Activated CD4-positive, alpha-beta T cell treated with anti-CD3 and anti-CD28 coated beads for 36 hours (primary cell): Measurements from ENCODE around the gene ZNF528. TPM values are rescaled to one million over a fixed set of nuclear protein-coding genes. Genes with fewer than 3 reads are reported as not detected.
A peak's percentile ranks its signal among the peaks of the same experiment; 100 is the strongest.

Experiments
- ATAC-seq: fragments of 200-7000 bp; cut with Tn5 transposase; one replicate; pipeline ENCODE4 v1.10.0; 2021; ENCODE audit warnings: mild to moderate bottlenecking, moderate library complexity
- CTCF ChIA-PET: fragments of 350-600 bp; sonication (Branson Sonifier 250); formaldehyde crosslinking; loops from one replicate; lab custom pipeline; 2021; ENCODE audit warnings: antibody characterized with exemption; lab: Charles Lee
- POLR2A ChIA-PET: fragments of 350-600 bp; sonication (Branson Sonifier 250); formaldehyde crosslinking; loops from one replicate; lab custom pipeline; 2021; ENCODE audit warnings: antibody characterized with exemption, inconsistent platforms; lab: Charles Lee
- DNase-seq: peaks from one replicate; pipeline ENCODE4 v3.0.0-alpha.2; 2020
- H3K27ac Mint-ChIP-seq: one replicate; pipeline ENCODE4 v1.8.0; 2021; ENCODE audit warnings: mixed read lengths
- H3K27me3 Mint-ChIP-seq: one replicate; pipeline ENCODE4 v1.8.0; 2021; ENCODE audit warnings: mixed read lengths
- H3K36me3 Mint-ChIP-seq: one replicate; pipeline ENCODE4 v1.8.0; 2021; ENCODE audit warnings: low read depth, mixed read lengths
- H3K4me1 Mint-ChIP-seq: one replicate; pipeline ENCODE4 v1.8.0; 2021; ENCODE audit warnings: mixed read lengths
- H3K4me3 Mint-ChIP-seq: one replicate; pipeline ENCODE4 v1.8.0; 2021; ENCODE audit warnings: mild to moderate bottlenecking, moderate library complexity, mixed read lengths
- H3K9me3 Mint-ChIP-seq: one replicate; pipeline ENCODE4 v1.8.0; 2021; ENCODE audit warnings: low read depth, mixed read lengths
- intact Hi-C, 2 experiments: fragments of 100-400 bp; cut with DNase I in 1 of 2; cut with micrococcal nuclease in 1 of 2; formaldehyde crosslinking; loops; one replicate each; pipeline versions ENCODE4 v1.14.2 to v1.15.1; 2022 to 2024; cut with DNase I, micrococcal nuclease
- total RNA-seq, 2 experiments: library from RNA; stranded (reverse); gene quantifications; one replicate each; pipeline ENCODE4 v1.2.3, GENCODE V29; 2021

The ZNF528 gene
- 1 to 10 TPM; 8.2 to 8.6 TPM for total RNA-seq

DNA sequence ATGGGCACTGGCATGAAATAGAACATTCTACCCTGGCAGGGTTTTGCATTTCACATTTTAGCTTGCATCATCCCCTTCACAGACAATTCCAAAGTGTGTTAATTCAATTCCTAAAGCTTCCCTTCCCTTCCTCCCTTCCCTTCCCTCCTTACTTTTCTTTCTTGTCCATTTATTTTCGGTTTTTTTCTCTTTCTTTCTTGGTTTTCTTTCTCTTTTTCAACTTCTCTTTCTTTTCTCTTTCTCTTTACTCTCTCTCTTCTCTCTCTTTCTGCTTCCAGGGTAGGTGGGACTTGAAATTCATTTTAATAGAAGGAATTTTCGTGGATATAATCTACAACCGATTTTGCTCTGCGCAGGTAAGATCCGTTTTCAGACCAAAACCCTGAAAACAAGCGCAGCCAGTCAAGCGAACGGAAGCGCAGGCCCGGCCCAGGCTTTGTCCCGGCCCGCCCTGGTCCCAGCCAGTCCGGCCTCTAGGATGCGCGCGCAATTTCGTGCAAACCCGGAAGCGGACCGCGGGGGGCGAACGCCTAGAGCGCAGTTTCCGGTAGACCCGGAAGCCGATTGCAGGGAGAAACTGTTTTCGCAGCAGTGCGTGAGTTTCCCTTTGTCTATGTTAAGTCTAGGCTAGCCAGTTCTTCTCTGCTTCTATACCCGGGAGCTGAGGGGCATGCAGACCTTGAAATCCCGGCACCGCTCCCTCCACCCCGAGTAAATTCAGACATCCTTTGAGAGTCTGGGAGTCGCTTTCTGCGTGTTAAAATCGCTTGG, at the start of gene ZNF528:
TSS of gene ZNF528 (plus strand) at position 540 of the 771 bp plus-strand sequence. CDS start 4,165 bp downstream, outside the sequence.
- Mint-ChIP-seq H3K4me3 (peak within 1 kb of the TSS; percentile 79), H3K36me3 (peaks cover 70% of the 10 kb centered on the region), H3K4me1 (peaks cover 14% of the 10 kb centered on the region), H3K27me3 (no peaks in the 10 kb centered on the region), H3K9me3 (peaks cover 43% of the 10 kb centered on the region), H3K27ac (peak within 1 kb of the TSS; percentile 94)
- peak; percentile 98 for DNase-seq
- ChIA-PET CTCF (interaction anchor here (1.4 kb wide), 1 partner anchor 28 kb away, joined by 4 read pairs; the partner anchor contains the start of gene ZNF880), POLR2A (no interaction called here)
- ATAC-seq, result peak; percentile 100
- intact Hi-C loops, result loop anchor here in 1 of 2 experiments (1.0 kb wide), 8 partner anchors 27 to 241 kb away; partner anchors contain the start of genes ZNF578, ZNF610, ZNF701 and ZNF766

DNA sequence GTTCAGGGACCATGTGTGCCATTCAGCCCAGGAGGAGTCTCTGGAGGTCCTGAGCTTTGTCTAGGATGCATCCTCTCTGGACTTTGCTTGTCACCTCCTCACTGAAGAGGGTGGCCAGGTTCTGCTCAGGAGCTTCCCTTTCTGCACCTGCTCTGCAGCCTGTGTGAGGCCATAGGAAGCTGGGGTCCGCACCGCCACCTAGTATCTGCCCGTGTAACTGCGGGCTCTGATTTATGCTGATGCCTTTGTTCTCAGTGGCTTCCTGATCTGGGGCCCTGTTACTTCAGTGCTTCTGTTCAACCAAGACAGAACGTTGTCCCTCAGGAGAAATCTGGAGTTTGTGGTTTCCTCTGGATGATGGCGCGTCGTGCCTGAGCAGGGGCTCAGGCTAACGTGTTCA, 46.1 kb upstream of the ZNF528 start:
- Mint-ChIP-seq H3K9me3 (peaks cover 36% of the 10 kb centered on the region), H3K4me3 (no peak overlapping the region), H3K27me3 (no peaks in the 10 kb centered on the region), H3K4me1 (no peaks in the 10 kb centered on the region), H3K36me3 (peaks cover 67% of the 10 kb centered on the region), H3K27ac (no peak overlapping the region)
- POLR2A ChIA-PET, result interaction anchor here (0.6 kb wide), 1 partner anchor 255 kb away, joined by 3 read pairs; no protein-coding TSS in a partner anchor
- CTCF ChIA-PET, result interaction anchor here (0.8 kb wide), 1 partner anchor 10 kb away, joined by 3 read pairs; no protein-coding TSS in a partner anchor
- intact Hi-C loops, result no loop called here
- ATAC-seq, result no peak
- DNase-seq, result peak; percentile 35

DNA sequence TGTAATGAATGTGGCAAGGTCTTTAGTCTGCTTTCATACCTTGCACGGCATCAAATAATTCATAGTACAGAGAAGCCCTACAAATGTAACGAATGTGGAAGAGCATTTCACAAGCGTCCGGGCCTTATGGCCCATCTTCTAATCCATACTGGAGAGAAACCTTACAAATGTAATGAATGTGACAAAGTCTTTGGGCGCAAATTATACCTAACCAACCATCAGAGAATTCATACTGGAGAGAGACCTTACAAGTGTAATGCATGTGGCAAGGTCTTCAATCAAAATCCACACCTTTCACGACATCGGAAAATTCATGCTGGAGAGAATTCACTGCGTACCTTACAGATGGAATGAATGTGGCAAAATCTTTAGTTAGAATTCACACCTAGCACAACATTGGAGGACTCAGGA, 31.2 kb upstream of the ZNF528 start:
- H3K27ac Mint-ChIP-seq, result no peak overlapping the region
- H3K36me3 Mint-ChIP-seq, result peaks cover 56% of the 10 kb centered on the region
- H3K4me3 Mint-ChIP-seq, result no peak overlapping the region
- ATAC-seq (no peak), DNase-seq (no peak)
- H3K9me3 Mint-ChIP-seq, result peaks cover 37% of the 10 kb centered on the region
- ChIA-PET CTCF (no interaction called here), POLR2A (no interaction called here)
- H3K27me3 Mint-ChIP-seq, result no peaks in the 10 kb centered on the region
- peaks cover 11% of the 10 kb centered on the region for H3K4me1 Mint-ChIP-seq
- intact Hi-C loops, result no loop called here

DNA sequence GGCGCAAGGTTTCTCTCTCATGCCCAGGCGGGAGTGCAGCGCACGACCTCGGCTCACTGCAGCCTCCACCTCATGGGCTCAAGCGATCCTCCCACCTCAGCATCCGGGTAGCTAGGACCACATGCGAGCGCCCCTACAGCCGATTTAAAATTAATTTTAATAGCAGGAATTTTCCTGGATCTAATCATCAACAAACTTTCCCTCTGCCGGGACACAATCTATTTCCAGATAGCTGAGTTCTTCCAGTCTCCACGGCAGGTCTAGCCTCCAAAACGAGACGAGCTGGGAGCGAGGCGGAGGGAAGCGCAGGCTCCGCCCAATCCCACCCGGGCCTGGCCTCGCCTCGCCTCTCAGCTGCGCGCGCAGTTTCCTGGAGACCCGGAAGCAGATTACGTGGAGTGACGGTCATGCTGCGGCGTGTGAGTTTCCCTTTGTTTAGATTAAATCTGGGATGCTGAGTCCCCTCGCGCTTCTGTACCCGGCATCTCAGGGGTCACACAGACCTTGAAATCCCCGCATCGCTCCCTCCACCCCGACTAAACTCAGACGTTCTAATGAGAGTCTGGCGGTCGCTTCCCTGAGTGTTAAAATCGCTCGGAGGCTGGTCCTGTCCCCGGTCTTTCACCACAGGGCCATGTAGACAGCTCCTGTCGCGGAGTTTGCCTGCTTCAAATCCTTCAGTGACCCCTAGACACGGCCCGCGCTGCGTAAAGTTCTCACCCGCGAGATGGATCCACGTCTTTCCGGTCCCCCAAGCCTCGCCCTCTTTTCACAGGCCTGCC, 27.9 kb upstream of the ZNF528 start, which contains the start of gene ZNF880:
TSS of gene ZNF880 (plus strand) at position 365 of the 782 bp plus-strand sequence. CDS start at position 408, 43 bp downstream.
- intact Hi-C loops, result loop anchor here (1.0 to 2.0 kb wide), 4 partner anchors 28 to 229 kb away; partner anchors contain the start of genes ZNF610 (in 2 of the 2) and ZNF528 (in 1 of the 2)
- H3K4me1 Mint-ChIP-seq, result peaks cover 11% of the 10 kb centered on the region
- CTCF ChIA-PET, result interaction anchor here (0.7 to 1.1 kb wide), 3 partner anchors 13 to 101 kb away, joined by 3 to 4 read pairs (median 4); partner anchors contain the start of gene ZNF528

DNA sequence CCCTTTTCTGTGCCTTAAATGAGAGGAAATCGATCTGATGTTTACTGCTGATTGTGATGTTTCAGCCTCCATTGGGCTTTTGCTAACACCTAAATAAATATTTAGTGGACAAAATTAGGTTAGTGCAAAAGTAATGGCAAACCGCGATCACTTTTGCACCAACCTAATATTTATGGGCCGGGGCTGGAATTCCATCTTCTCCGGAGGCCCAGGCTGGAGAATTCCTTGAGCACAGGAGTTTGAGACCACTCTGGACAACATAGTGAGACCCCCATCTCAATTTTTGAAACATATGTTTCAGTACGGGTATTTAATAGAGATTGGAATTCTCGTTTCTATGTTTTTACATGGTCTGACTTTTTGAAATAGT, 27.3 kb upstream of the ZNF528 start:
- CTCF ChIA-PET, result interaction anchor here (1.1 kb wide), 1 partner anchor 27 kb away, joined by 4 read pairs; the partner anchor contains the start of gene ZNF528
- intact Hi-C loops, result loop anchor here in 1 of 2 experiments (1.0 kb wide), 1 partner anchor 27 kb away; the partner anchor contains the start of gene ZNF528
- Mint-ChIP-seq H3K4me3 (peak overlapping the region; percentile 94), H3K36me3 (peaks cover 73% of the 10 kb centered on the region), H3K27ac (peak overlapping the region; percentile 99), H3K4me1 (peaks cover 11% of the 10 kb centered on the region), H3K9me3 (peaks cover 44% of the 10 kb centered on the region), H3K27me3 (no peaks in the 10 kb centered on the region)
- ATAC-seq (no peak), DNase-seq (no peak)
- POLR2A ChIA-PET, result interaction anchor here (0.6 kb wide), 2 partner anchors 361 to 572 kb away, joined by 3 to 5 read pairs; no protein-coding TSS in a partner anchor

More for the DNA sequence above, 27.9 kb upstream of the ZNF528 start, which contains the start of gene ZNF880:
- no peaks in the 10 kb centered on the region for H3K27me3 Mint-ChIP-seq
- peak; percentile 96 for DNase-seq
- H3K27ac Mint-ChIP-seq, result peak within 1 kb of the TSS; percentile 99
- peak; percentile 99 for ATAC-seq
- peaks cover 43% of the 10 kb centered on the region for H3K9me3 Mint-ChIP-seq
- peak within 1 kb of the TSS; percentile 94 for H3K4me3 Mint-ChIP-seq
- H3K36me3 Mint-ChIP-seq, result peaks cover 68% of the 10 kb centered on the region
- POLR2A ChIA-PET, result interaction anchor here (0.6 kb wide), 3 partner anchors 34 to 573 kb away, joined by 3 to 5 read pairs (median 4); partner anchors contain the start of gene ZNF610

DNA sequence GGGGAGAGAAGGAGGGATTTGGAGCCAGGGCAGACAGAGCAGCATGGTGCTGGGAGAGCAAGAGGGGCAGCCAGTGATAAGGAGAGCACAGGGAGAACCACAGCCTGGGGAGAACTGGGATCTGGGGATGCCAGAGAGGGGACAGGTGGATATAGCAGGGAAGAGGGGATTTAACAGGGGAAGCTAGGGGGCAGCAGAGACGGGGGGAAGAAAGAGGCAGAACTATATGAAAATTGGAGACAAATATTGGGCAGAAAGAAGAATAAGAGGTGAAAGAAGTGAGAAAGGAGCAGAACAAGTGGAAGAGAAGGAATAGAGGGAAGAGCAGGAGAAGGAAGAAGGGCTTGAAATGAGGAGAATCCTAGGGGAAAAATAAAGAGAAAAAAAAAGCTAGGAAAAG, 6.5 kb upstream of the ZNF528 start:
- H3K4me1 Mint-ChIP-seq, result no peaks in the 10 kb centered on the region
- no peak overlapping the region for H3K27ac Mint-ChIP-seq
- no peak for ATAC-seq
- H3K36me3 Mint-ChIP-seq, result peaks cover 46% of the 10 kb centered on the region
- intact Hi-C loops, result no loop called here
- no peaks in the 10 kb centered on the region for H3K27me3 Mint-ChIP-seq
- no peak overlapping the region for H3K4me3 Mint-ChIP-seq
- no peak for DNase-seq
- ChIA-PET POLR2A (interaction anchor here (0.6 kb wide), 1 partner anchor 11 kb away, joined by 4 read pairs; no protein-coding TSS in a partner anchor), CTCF (no interaction called here)
- H3K9me3 Mint-ChIP-seq, result peaks cover 42% of the 10 kb centered on the region

DNA sequence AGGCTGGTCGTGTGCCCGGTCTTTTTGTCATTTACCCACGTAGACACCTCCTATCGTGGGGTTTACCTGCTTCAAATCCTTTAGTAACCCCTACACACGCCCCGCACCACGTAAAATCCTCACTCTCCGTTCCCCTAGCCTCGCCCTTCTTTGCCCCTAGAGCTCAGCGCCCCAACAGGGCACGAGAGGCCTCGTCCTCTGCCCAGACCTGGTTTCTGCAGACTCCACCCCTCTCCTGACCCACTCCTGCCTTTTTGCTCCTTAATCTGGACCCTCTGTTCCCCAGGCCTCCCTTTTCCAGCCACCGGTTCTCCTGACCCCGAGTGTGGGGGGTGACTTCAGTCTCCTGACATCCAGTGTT, 412 bp downstream of the ZNF528 start:
- Mint-ChIP-seq H3K27me3 (no peaks in the 10 kb centered on the region), H3K9me3 (peaks cover 44% of the 10 kb centered on the region), H3K27ac (peak overlapping the region; percentile 94), H3K36me3 (peaks cover 72% of the 10 kb centered on the region), H3K4me3 (peak overlapping the region; percentile 79), H3K4me1 (peaks cover 14% of the 10 kb centered on the region)
- POLR2A ChIA-PET, result no interaction called here
- CTCF ChIA-PET, result interaction anchor here (1.4 kb wide), 1 partner anchor 28 kb away, joined by 4 read pairs; the partner anchor contains the start of gene ZNF880
- DNase-seq, result peak; percentile 28
- intact Hi-C loops, result no loop called here
- peak; percentile 43 for ATAC-seq

DNA sequence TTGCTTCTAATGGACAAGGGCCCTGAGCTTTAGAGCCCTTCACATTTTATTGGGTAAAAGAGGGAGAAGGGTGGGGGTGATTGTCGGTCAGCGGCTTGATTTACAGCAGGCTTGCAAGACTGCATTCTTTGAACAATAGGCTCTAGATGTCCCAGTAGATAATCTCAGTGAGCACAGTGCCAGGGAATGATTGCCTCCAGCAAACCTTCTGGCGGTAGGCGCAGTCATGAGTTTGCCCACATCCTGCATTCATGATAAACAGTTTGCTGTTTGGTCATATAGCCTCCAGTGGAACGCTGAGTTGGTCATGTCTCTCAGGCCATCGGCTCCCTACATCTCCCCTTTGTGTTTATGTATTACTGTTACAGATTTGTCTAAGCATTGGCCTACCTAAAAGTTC, 12.6 kb downstream of the ZNF528 start:
- DNase-seq, result no peak
- peaks cover 62% of the 10 kb centered on the region for H3K9me3 Mint-ChIP-seq
- H3K36me3 Mint-ChIP-seq, result peaks cover 91% of the 10 kb centered on the region
- intact Hi-C loops, result no loop called here
- H3K27ac Mint-ChIP-seq, result no peak overlapping the region
- no peaks in the 10 kb centered on the region for H3K4me1 Mint-ChIP-seq
- no peak overlapping the region for H3K4me3 Mint-ChIP-seq
- CTCF ChIA-PET, result interaction anchor here (0.6 kb wide), 1 partner anchor 200 kb away, joined by 3 read pairs; no protein-coding TSS in a partner anchor
- H3K27me3 Mint-ChIP-seq, result no peaks in the 10 kb centered on the region
- ATAC-seq, result no peak
- POLR2A ChIA-PET, result no interaction called here

DNA sequence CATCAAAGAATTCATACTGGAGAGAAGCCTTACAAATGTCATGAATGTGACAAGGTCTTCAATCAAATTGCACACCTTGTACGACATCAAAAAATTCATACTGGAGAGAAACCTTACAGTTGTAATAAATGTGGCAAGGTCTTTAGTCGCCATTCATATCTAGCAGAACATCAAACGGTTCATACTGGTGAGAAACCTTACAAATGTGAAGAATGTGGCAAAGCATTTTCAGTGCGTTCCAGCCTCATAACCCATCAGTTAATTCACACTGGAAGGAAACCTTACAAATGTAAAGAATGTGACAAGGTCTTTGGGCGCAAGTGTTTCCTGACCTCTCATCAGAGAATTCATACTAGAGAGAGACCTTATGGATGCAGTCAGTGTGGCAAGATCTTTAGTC, 18.1 kb downstream of the ZNF528 start:
- CTCF ChIA-PET, result no interaction called here
- Mint-ChIP-seq H3K27ac (no peak overlapping the region), H3K4me1 (no peaks in the 10 kb centered on the region), H3K36me3 (peaks cover 44% of the 10 kb centered on the region), H3K9me3 (peaks cover 70% of the 10 kb centered on the region), H3K4me3 (no peak overlapping the region), H3K27me3 (no peaks in the 10 kb centered on the region)
- DNase-seq (no peak), ATAC-seq (no peak)
- POLR2A ChIA-PET, result no interaction called here
- intact Hi-C loops, result no loop called here

DNA sequence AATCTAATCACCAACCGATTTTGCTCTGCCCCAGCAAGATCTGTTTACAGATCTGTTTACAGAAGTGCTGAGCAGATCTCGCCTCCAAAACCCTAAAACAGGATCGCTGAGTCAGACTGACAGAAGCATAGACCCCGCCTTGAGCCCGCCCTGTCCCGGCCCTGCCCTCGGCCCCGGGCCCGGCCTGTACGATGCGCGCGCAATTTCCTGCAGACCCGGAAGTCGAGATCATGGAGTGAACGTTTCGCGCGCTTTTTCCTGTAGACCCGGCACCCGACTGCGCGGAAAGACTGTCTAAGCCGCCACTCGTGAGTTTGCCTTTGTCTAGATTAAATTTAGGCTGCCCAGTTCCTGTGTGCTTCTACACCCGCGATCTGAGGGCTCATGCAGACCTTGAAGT, 31.3 kb downstream of the ZNF528 start, which contains the start of gene ZNF534:
TSS of gene ZNF534 (plus strand) at position 212 of the 400 bp plus-strand sequence. CDS start 2,327 bp downstream, outside the sequence.
- no peak within 1 kb of the TSS for H3K27ac Mint-ChIP-seq
- peaks cover 28% of the 10 kb centered on the region for H3K36me3 Mint-ChIP-seq
- DNase-seq (peak; percentile 7), ATAC-seq (no peak)
- no peaks in the 10 kb centered on the region for H3K27me3 Mint-ChIP-seq
- no peak within 1 kb of the TSS for H3K4me3 Mint-ChIP-seq
- H3K9me3 Mint-ChIP-seq, result peaks cover 41% of the 10 kb centered on the region
- H3K4me1 Mint-ChIP-seq, result no peaks in the 10 kb centered on the region
- ChIA-PET POLR2A (no interaction called here), CTCF (no interaction called here)
- intact Hi-C loops, result no loop called here

DNA sequence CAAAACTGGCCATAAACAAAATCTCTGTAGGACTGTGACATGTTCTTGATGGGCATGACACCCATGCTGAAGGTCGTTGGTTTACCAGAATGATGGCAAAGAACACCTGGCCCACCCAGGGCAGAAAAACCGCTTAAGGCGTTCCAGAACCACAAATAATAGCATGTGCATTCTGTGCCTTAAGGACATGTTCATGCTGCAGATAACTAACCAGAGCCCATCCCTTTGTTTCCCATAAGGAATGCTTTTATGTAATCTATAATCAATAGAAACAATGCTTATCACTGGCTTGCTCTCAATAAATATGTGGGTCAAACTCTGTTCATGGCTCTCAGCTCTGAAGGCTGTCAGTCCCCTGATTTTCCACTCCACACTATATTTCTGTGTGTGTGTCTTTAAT, 44.5 kb downstream of the ZNF528 start:
- Mint-ChIP-seq H3K9me3 (peaks cover 53% of the 10 kb centered on the region), H3K36me3 (peaks cover 20% of the 10 kb centered on the region), H3K27me3 (no peaks in the 10 kb centered on the region), H3K4me1 (no peaks in the 10 kb centered on the region), H3K27ac (no peak overlapping the region), H3K4me3 (no peak overlapping the region)
- intact Hi-C loops, result no loop called here
- DNase-seq (no peak), ATAC-seq (no peak)
- POLR2A ChIA-PET, result no interaction called here
- CTCF ChIA-PET, result no interaction called here
